GM12801 (cell line): ENCODE data around the gene FAM25A.

Experiments used
- TF ChIP-seq, protein P1 (sequence below): IDR thresholded peaks from one replicate; pipeline ENCODE4 v1.5.1; 2011; ENCODE audit warnings: control low read depth; ENCODE audit not compliant: insufficient read length; ENCODE audit errors: extremely low read depth

The FAM25A gene

DNA sequence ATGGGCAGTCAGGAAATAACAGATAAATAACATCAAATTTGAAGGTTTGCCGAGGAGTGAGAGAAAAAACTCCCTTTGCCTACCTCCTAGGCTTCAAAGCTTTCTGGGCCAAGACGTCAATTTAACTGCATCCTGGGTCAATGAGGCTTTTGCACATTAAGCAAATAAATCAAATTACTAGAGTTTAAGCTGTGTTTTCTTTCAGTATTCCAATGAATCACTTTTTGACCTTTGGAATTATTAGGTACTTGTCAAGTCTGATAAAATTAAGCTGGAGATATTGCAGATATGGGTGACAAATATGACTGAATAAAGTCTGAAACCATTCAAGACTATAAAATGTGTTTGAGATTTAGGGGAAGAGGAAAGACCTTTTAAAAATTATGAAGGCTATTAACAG is 52.4 kb downstream of the FAM25A start:
- TF ChIP-seq, protein P1, sequence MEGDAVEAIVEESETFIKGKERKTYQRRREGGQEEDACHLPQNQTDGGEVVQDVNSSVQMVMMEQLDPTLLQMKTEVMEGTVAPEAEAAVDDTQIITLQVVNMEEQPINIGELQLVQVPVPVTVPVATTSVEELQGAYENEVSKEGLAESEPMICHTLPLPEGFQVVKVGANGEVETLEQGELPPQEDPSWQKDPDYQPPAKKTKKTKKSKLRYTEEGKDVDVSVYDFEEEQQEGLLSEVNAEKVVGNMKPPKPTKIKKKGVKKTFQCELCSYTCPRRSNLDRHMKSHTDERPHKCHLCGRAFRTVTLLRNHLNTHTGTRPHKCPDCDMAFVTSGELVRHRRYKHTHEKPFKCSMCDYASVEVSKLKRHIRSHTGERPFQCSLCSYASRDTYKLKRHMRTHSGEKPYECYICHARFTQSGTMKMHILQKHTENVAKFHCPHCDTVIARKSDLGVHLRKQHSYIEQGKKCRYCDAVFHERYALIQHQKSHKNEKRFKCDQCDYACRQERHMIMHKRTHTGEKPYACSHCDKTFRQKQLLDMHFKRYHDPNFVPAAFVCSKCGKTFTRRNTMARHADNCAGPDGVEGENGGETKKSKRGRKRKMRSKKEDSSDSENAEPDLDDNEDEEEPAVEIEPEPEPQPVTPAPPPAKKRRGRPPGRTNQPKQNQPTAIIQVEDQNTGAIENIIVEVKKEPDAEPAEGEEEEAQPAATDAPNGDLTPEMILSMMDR, result no peak
